Measurements from ENCODE around the gene FCMR. TPM values are rescaled to one million over a fixed set of nuclear protein-coding genes. Genes with fewer than 3 reads are reported as not detected.

FCMR gene
- total and polyA plus RNA-seq, 10 of the 15 experiments (the other 5 are each of a cell fraction or from before 2014, with no cell fraction given) = 79.7 to 245 (median 123) TPM

DNA sequence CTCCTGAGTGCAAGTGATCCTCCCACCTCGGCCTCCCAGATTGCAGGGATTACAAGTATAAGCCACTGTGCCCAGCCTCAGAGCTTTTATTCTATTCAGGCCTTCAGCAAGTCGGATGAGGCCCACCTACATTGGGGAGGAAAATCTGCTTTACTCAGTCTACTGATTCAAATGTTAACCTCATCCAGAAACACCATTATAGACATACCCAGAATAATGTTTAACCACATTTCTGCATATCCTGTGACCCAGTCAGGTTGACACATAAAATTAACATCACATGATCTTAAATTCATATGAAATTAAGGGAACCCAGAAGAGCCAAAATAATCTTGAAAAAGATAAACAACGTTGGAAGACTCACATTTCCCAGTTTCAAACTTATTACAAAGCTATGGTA, 41.4 kb downstream of the FCMR start:
- SMC1A ChIA-PET (ENCODE audit: uncharacterized antibody, unreplicated experiment) = interaction anchor here (1.1 to 3.7 kb wide), 2 partner anchors 16 to 26 kb away, joined by 3 to 17 read pairs; partner anchors contain the start of gene IL20
- no TSS peak for BruUV-seq (replicated peaks)
- FAIRE-seq (no peak), ATAC-seq (no peak), DNase-seq (ENCODE audit: low read depth, low spot score) (no peak)
- intact Hi-C loops (cut with micrococcal nuclease; ENCODE audit: unreplicated experiment) (no loop called here), in situ Hi-C loops (cut with MboI) (no loop called here)
- H3K79me2 ChIP-seq (ENCODE audit: control insufficient read depth, insufficient read depth, low read length) = no peaks in the 10 kb centered on the region
- peaks cover 3% of the 10 kb centered on the region; the same call in 2 of the 3 replicates for H3K9me3 ChIP-seq (replicated peaks; ENCODE audit: control insufficient read depth, insufficient read depth, low read length)
- no peak overlapping the region for H3K4me3 ChIP-seq
- H3K9ac ChIP-seq (ENCODE audit: control insufficient read depth, insufficient read depth, low read length) = no peak overlapping the region
- H3K27me3 ChIP-seq (replicated peaks in 1 of 2; ENCODE audit: control insufficient read depth in 2 of 2, insufficient read depth in 2 of 2, low read length in 1 of 2) = no peaks in the 10 kb centered on the region
- TF ChIP-seq SIX5 (IDR thresholded peaks at IDR 0.05; ENCODE audit: low read depth, low read length, severe bottlenecking) = no peak
- no peak for TF ChIP-seq TAF1 (IDR thresholded peaks at IDR 0.05; ENCODE audit: borderline replicate concordance, low read depth, low read length)
- TF ChIP-seq USF2 (IDR thresholded peaks at IDR 0.05; ENCODE audit: borderline replicate concordance, low read depth, low read length) = no peak
- TF ChIP-seq SKIL (IDR thresholded peaks at IDR 0.05; ENCODE audit: low read depth, poor library complexity, severe bottlenecking) = no peak
- no peak for TF ChIP-seq CBX5 (IDR thresholded peaks at IDR 0.05; ENCODE audit: low read depth)
- no peak for TF ChIP-seq NRF1 (conservative IDR thresholded peaks at IDR 0.05; ENCODE audit: low read depth, low read length)
- TF ChIP-seq ZSCAN29 (IDR thresholded peaks at IDR 0.05) = no peak
- no peaks in the 10 kb centered on the region for H3K36me3 ChIP-seq (ENCODE audit: control insufficient read depth in 2 of 2, insufficient read depth in 2 of 2, low read length in 1 of 2)
- H3K27ac ChIP-seq (ENCODE audit: control insufficient read depth, insufficient read depth) = no peak overlapping the region
- H3K4me2 ChIP-seq (ENCODE audit: control insufficient read depth, insufficient read depth) = no peak overlapping the region
- no peak overlapping the region for H2AFZ ChIP-seq (ENCODE audit: control insufficient read depth, low read depth, low read length)
- POLR2A ChIA-PET = interaction anchor here (0.5 to 0.6 kb wide), 2 partner anchors 34 to 433 kb away, joined by 3 to 5 read pairs; no protein-coding TSS in a partner anchor
- WGBS (ENCODE audit: insufficient coverage, insufficient replicate concordance, low lambda C conversion rate, missing lambda C conversion rate) = 17% methylated on average over 3 of the region's 3 CpGs
- CTCF ChIA-PET = interaction anchor here (1.1 to 1.5 kb wide), 3 partner anchors 10 to 102 kb away, joined by 3 to 5 read pairs (median 4); no protein-coding TSS in a partner anchor
- RAD21 ChIA-PET (ENCODE audit: unreplicated experiment) = interaction anchor here (1.0 kb wide), 1 partner anchor 12 kb away, joined by 4 read pairs; no protein-coding TSS in a partner anchor
- H3K4me1 ChIP-seq (ENCODE audit: control insufficient read depth, insufficient read depth, low read length) = no peaks in the 10 kb centered on the region
- H4K20me1 ChIP-seq (ENCODE audit: control insufficient read depth, insufficient read depth) = no peaks in the 10 kb centered on the region

Measured in GM12878 (cell line).